GM18511 (cell line): Measurements from ENCODE around the gene ZNF226.
"Not testable (repeated sequence)": the region's sequence is repeated elsewhere in the genome, so short reads cannot be mapped to it uniquely, and the experiment has no call there.

ENCODE experiments used
- ATAC-seq: cut with Tn5 transposase; IDR thresholded peaks from one replicate; pipeline ENCODE4 v1.9.1; 2021; ENCODE audit warnings: mild to moderate bottlenecking, moderate library complexity; ENCODE audit not compliant: unreplicated experiment

The ZNF226 gene

DNA sequence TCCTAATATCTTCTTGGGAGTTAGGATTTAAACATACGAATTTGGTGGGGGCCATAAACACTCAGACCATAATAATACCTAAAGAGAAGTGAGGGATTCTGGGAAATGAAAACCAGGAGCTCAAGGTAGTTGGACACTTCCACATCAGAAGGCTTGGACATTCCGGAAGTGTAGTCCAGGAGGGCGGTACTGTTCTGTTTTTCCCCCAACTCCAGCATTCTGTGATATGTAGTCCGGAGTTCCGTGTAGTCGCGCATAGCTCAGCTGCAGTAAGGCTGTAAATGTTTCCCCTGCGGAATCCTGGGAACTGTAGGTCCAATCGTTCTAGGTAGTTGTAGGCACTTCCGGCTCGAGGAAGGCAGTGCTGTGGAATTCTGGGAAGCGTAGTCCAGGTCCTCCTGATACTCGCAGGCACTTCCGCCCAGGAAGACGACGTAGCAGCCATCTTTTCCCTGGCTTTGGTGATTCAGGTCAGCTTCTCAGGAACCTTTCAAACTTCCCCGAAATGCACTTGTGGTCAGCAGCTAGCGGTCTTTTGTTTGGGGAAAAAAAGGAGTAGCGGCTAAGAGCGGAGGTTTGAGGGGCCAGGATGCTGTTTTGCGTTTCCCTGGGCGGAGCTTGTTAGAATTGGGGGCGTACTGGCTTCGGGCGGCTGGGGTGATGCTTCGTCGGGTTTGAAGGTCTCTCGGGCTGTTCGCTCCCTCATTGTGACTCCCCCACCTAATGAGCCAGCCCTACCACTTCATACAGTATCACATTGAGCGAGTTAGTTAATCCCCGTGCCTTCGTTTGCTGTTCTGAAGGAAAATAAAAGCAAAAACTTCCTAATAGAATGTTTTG lies at the start of gene ZNF226:
TSS of gene ZNF226 (plus strand) at position 428 of the 840 bp plus-strand sequence. CDS start 4,981 bp downstream, outside the sequence.
- ATAC-seq = peak; percentile 91

DNA sequence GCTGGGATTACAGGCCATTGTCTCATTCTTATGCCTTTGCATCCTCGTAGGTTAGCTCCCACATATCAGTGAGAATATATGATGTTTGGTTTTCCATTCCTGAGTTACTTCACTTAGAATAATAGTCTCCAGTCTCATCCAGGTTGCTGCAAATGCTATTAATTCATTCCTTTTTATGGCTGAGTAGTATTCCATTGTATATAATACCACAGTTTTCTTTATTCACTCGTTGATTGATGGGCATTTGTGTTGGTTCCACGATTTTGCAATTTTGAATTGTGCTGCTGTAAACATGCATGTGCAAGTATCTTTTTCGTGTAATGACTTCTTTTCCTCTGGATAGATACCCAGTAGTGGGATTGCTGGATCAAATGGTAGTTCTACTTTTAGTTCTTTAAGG lies 43.7 kb upstream of the ZNF226 start:
- ATAC-seq = not testable (repeated sequence)

DNA sequence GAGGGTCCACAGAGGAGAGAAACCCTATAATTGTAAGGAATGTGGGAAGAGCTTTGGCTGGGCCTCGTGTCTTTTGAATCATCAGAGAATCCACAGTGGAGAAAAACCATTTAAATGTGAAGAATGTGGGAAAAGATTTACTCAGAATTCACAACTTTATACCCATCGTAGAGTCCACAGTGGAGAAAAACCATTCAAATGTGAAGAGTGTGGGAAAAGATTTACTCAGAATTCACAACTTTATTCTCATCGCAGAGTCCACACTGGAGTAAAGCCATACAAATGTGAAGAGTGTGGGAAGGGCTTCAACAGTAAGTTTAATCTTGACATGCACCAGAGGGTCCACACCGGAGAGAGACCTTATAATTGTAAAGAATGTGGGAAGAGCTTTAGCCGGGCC lies 32.9 kb upstream of the ZNF226 start:
- ATAC-seq = no peak

DNA sequence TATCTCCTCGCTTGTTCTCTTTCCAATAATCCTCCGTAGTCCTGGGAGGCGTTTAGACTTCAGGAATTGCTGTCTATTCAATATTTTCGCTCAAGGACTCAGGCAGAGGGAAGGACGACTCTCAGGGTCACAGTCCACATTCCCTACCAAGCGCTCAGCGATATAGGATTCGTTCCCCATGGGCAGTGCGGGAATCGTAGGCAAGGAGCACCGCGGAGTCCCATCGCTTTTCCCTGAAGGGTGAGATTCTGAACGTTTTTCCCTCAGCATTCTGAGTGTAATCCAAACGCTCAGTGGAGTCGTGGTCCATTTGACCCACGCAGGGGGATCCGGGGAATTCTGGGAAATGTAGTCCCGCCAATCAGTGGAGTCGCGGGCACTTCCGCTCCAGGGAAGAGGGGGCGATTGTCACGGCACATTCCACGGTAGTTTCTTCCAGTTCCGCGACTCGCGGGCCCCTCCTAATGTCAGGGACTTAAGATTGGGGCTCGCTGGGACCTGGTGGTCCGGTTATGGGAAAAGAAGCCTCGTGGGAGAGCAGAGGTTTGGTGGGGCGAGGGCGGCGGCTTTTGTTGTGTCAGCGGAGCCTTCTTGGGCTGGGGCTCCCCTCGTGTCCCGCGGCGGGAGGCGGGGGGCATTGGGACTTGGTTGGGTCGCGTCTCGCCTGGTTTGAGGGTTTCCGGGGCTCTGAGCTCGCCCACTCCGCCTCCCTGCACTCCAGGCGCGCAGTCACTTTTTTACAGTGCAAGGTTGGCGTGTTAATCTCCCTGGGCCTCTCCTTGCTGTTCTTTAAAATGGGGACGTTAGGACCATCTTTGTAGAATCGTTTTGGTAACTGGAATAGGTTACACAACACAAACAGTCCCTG lies 23.5 kb upstream of the ZNF226 start, which contains the start of gene ZNF234:
TSS of gene ZNF234 (plus strand) at position 364 of the 868 bp plus-strand sequence. CDS start 3,079 bp downstream, outside the sequence.
- ATAC-seq = peak; percentile 89

DNA sequence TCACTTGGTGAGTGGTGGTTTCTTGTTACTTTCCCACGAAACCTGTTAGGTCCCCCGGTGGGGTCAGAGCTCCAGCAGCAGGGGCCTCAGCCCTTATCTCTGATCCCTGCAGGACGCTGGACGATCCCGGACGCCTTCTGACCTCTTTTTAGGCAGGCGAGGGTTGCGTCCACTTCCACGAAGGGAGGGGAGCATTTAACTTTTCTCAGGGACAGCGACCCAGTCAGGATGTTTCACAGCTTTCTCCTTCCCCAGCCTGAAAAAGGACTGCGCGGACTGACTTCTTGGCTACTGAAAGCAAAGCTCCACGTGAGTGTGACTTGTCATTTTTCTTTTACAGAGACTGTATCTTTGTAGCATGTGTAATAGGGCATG lies 22.9 kb upstream of the ZNF226 start:
- peak; percentile 12 for ATAC-seq

DNA sequence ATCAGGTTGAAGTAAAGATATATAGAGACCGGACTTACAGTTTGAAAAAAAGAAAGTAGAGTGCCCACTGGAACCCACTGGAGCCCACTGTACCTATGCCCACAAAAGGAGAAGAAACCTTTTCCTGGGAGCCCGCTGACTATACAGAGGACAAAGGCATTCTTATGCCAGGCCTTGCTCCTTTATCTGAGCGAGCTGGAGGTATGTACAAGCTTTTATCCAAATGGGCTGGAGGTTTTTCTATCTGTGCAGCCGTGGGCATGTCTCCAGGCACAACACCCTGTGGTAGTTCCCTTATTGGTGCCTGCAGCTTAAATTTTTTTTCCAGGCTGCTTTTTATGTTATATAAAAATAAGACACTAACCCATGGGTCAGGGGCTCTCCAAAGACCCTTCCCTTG lies 15.1 kb upstream of the ZNF226 start:
- no peak for ATAC-seq

DNA sequence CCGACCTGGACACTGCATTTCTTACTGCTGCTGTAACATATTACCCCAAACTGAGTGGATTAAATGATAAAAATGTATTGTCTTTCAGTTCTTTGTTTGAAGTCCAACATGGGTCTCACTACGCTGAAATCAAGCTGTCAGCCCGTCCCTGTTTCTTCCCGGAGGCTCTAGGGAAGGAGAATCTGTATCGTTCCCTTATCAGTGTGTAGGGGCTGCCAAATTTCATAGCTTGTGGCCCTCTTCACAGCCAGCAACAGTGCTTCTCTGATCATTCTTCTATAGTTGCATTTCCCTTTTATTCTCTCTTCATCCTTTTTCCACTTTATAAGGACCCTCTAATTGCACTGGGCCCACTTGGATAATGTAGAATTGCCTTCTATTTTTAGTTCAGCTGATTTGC lies 13.4 kb upstream of the ZNF226 start:
- ATAC-seq = no peak

DNA sequence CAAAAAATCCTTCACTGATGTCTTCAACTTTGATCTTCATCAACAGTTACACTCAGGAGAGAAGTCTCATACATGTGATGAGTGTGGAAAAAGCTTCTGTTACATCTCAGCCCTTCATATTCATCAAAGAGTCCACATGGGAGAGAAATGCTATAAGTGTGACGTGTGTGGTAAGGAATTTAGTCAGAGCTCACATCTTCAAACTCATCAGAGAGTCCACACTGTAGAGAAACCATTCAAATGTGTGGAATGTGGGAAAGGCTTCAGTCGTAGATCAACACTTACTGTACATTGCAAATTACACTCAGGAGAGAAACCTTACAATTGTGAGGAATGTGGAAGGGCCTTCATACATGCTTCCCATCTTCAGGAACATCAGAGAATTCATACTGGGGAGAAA lies 8.4 kb upstream of the ZNF226 start:
- no peak for ATAC-seq

DNA sequence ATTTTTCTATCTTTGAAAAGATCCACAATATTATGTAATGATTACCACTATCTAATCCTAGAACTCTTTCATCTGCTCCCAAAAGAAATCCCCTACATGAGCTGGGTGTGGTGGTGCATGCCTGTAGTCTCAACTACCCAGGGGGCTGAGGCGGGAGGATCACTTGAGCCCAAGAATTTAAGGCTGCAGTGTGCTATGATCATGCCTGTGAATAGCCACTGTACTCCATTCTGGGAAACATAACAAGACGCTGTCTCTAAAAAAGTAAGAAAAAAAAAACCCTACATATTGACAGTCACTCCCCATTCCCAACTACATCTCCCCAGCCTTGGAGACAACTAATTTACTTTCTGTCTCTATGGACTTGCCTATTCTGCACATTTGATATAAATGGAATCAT lies 1.1 kb upstream of the ZNF226 start:
- no peak for ATAC-seq

DNA sequence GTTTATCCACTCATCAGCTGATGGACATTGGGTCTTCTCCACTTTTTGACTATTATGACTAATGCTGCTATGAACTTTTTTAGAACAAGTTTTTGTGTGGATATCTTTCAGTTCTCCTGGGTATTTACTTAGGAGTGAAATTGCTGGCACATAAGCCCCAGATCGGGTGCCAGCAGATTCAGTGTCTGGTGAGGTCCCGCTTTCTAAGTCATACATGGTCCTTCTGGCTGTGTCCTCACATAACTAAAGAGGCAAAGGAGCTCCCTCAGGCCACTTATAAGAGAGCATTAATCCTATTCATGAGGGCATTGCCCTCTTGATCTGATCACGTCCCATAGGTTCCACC lies 600 bp upstream of the ZNF226 start:
- ATAC-seq = no peak

DNA sequence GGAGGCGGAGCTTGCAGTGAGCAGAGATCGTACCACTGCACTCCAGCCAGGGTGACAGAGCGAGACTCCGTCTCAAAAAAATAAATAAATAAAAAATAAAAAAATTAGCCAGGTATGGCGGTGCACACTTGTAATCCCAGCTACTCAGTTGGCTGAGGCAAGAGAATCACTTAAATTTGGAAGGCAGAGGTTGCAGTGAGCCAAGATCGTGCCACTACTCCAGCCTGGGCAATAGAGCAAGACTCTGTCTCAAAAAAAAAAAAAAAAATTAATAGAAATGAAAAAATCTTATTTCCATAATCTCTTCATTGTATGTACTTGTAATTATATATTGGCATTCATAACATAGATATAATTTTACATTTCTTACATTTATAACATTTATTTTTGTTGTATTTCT lies 5.8 kb downstream of the ZNF226 start:
- not testable (repeated sequence) for ATAC-seq

DNA sequence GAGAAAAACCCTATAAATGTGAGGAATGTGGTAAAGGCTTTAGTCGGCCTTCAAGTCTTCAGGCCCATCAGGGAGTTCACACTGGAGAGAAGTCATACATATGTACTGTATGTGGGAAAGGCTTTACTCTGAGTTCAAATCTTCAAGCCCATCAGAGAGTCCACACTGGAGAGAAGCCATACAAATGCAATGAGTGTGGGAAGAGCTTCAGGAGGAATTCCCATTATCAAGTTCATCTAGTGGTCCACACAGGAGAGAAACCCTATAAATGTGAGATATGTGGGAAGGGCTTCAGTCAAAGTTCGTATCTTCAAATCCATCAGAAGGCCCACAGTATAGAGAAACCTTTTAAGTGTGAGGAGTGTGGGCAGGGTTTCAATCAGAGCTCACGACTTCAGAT lies 11.7 kb downstream of the ZNF226 start:
- ATAC-seq = no peak

DNA sequence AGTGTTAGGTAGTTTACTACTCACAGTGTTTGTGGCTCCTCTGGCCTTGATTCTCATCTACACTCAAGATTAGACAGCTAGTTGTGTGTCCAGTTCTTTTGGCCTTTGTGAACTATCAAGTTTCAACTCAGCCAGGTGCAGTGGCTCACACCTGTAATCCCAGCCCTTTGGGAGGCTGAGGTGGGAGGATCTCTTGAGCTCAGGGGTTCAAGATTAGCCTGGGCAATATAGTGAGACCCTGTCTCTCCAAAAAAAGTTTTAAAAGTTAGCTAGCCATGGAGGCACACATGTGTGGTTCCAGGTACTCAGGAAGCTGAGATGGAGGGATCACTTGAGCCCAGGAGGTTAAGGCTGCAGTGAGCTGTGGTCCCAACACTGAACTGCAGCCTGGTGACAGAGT lies 16.1 kb downstream of the ZNF226 start:
- no peak for ATAC-seq

DNA sequence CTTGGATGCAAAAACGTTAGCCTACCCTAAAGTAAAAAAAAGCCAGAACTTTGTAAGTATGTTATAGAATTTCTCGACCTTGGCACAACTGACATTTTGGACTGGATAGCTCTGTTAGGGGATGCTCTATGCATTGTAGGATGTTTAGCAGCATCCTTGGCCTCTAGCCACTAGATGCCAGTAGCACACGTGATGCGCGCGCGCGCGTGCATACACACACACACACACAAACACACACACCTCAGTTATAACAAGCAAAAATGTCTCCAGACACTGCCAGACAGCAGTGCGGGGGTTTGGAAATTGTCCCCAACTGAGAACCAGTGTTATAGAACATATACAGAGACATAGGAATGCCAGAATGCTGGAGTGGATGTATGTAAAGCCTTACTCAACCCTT lies 17.2 kb downstream of the ZNF226 start:
- ATAC-seq = no peak

DNA sequence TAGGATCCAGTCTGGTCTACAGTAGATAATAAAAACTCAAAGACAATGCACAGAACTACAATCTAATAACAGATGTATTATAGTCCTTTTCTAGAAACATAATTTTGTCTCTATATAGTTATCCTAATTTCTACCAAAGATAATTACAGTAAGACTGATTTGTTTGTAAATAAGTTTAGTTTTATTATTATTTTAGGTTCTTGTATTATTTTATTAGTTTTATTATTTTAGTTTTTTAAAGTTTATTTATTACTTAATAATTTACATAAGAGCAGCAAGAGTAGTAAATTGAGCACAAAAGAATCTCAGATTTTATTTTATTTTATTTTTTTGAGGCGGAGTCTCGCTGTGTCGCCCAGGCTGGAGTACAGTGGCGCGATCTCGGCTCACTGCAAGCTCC lies 25.1 kb downstream of the ZNF226 start:
- no peak for ATAC-seq

DNA sequence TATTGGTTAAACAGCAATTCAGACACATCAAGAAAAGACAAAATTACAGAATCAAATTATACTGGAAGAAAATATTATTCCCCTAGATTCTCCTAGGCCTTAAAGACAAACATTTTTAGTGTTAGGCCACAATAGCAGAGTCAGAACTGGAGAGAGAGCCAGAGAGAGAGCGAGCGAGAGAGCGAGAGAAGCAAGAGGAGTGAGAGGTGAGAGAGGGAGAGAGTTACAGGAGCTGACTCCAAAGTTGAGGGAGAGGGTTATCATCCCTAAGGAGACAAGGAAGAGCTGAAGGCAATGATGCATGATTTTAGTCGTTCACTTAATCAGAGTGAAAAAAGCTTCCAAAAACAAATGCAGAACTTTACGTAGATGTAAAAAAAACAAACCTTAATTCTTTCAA lies 27.2 kb downstream of the ZNF226 start:
- no peak for ATAC-seq

DNA sequence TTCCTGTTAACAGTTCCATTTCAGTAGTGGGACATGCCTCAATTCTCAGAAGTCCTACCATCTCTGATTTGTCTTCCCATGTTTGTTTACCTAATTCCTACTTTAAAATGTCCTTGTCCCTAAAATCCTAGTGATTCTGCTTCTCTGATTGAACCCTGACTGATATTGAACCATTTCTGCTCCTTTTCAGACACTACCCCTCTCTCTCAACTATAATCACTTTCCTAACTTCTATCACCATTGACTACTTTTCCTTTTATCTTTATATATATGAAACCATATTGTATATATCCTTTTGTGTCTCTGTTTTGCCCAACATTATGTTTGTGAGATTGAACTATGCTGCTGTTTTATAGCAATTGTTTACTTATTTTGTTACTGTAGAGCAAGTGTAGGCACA lies 31.9 kb downstream of the ZNF226 start:
- no peak for ATAC-seq

DNA sequence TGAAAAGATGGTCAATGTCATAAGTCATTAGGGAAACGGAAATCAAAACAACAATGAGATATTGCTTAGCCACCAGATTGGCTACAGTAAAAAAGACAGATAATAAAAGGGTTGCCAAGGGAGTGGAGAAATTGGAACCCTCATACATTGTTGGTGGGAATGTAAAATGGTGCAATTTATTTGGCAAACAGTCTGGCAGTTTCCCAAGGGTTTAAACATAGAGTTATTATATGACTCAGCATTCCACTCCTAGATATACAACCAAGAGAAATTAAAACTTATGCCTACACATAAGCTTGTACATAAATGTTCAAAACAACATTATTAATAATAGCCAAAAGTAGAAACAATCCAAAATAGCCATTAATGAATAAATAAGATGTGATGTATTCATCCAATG lies 37.6 kb downstream of the ZNF226 start:
- no peak for ATAC-seq

DNA sequence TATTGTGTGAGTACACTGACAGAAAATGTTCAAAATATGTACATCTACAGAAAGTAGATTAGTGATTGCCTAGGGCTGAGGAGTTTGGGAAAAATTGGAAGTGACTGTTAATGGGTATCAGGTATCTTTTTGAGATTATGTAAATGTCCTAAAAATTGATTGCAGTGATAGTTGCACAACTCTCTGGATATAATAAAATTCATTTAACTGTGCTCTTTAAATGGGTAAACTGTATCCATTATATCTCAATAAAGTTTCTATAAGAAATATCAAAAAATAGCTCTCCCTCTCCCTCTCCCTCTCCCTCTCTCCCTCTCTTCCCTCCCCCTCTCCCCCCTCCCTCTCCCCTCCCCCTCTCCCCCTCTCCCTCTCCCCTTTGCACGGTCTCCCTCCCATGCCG lies 38.1 kb downstream of the ZNF226 start:
- ATAC-seq = no peak

DNA sequence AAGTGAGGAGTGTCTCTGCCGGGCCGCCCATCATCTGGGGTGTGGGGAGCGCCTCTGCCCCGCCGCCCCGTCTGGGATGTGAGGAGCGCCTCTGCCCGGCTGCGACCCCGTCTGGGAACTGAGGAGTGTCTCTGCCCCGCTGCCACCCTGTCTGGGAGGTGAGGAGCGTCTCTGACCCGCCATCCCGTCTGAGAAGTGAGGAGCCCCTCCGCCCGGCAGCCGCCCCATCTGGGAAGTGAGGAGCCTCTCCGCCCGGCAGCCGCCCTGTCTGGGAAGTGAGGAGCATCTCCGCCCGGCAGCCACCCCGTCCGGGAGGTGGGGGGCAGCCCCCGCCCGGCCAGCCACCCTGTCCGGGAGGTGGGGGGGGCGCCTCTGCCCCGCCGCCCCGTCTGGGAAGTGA lies 39.0 kb downstream of the ZNF226 start:
- ATAC-seq = not testable (repeated sequence)

DNA sequence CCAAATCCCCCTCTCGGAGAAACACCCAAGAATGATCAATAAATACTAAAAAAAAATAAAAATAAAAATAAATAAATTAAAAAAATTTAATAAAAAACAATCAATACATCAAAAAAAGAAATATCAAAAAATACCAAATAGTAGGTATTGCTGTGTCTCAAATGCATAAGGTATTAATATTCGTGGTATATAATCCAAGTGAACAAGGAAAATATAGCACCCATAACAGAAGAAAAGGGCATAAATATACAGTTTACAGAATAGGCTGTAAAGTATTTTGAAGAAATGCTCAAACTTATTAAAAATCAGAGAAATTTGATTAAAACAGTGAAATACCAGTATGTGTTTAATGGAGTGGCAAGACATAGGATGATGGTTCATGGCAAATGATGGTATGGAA lies 39.9 kb downstream of the ZNF226 start:
- ATAC-seq = no peak
